CD4-positive, alpha-beta T cell treated with Interleukin-2 at 100 ng/mL for 4 hours (primary cell): ENCODE results near the gene RBM47.
"Not testable (repeated sequence)": the region's sequence is repeated elsewhere in the genome, so short reads cannot be mapped to it uniquely, and the experiment has no call there.

Source experiments
- DNase-seq: peaks from one replicate; pipeline ENCODE4 v3.0.0-alpha.2; 2020; ENCODE audit warnings: low spot score

RBM47 gene

GRCh38 chr4:40439519-40439918 is 190.1 kb downstream of the RBM47 start:
- DNase-seq: no peak

DNA sequence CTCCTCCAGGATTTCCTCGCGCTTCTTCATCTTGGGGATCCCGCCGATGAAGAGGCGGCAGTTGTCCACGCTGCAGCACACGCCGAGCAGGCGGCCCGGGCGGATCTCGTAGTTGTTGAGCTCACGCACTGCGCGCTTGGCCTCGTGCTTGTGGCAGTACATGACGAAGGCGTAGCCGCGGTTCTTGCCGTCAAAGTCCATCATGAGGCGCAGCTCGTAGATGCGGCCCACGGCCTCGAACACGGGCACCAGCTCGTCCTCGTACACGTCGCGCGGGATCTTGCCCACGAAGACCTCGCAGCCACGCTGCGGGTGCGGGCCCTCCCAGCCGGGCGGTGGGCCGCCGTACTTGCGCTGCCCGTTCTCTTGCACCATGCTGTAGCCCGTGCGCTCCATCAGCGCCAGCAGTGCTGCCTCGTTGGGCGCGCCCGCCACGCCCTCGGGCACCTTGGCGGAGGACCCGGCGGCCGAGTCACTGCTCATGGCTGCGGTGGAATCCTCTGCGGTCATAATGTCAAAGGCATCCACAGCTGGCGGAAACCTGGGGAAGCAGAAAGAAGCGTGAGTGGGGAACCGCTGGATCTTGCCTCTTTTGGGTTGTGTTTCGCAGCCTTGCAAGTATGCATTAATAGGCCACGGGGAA is 191.2 kb downstream of the RBM47 start:
- DNase-seq: no peak

GRCh38 chr4:40437741-40438383 is 191.8 kb downstream of the RBM47 start:
- DNase-seq: no peak

- DNase-seq: not testable (repeated sequence)
Measured at GRCh38 chr4:40435306-40435705, 194.4 kb downstream of the RBM47 start.

DNA sequence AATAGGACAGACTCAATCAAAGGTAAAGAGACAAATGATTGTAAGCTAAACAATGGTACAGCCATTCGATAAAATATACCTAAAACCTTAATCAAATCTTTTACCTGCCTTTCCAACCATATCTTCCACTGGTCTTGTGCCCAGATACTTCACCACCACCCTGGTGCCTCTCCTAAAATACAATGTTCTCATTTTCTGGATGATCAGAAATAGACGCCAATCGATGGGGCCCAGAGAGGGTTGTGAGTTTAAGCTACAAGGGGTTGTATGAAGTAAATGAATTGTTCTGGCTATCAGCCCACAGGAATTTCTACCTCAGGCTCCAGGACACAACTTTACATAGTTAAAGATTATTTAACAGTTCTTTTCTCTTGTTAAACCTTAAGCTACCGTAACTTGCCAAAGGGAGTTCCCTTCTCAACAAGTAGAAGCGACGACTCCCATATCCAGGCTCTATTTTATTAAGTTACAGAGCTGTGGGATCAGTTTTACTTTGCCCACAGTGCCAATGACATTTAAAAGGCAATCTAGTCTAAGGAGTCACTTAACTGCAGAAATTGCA is 195.5 kb downstream of the RBM47 start:
- no peak for DNase-seq

- DNase-seq: no peak
Measured at GRCh38 chr4:40432504-40432903, 197.2 kb downstream of the RBM47 start.

DNA sequence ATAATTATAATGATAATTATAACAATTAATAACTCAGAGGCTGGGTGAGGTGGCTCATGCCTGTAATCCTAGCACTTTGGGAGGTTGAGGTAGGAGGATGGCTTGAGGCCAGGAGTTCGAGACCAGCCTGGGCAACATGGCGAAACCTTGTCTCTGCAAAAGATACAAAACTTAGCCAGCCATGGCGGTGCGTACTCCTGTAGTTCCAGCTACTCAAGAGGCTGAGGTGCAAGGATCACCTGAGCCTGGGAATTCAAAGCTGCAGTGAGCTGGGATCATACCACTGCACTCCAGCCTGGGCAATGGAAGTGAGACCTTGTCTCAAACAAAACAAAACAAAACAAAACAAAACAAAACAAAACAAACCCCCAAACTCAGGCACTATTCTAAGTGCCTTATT is 201.8 kb downstream of the RBM47 start:
- DNase-seq: not testable (repeated sequence)

DNA sequence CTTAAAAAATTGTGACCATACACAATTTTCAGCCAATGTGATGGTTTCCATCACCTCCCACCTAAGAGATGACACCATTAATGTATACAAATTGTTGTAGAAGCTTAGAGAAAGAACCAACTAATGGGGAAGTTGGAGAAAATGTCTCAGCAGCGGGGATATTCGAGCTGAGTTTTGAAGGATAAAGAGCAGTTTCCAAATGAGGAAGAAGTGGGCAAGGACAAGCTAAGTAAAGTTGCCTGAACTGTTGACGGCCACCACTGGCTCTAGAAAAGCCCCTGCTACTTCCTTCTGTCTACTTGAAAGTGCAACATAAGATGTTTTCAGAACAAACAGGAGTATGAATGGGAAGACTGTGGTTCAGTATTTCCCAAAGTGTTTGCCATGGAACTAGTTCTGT is 202.5 kb downstream of the RBM47 start:
- DNase-seq: no peak

DNA sequence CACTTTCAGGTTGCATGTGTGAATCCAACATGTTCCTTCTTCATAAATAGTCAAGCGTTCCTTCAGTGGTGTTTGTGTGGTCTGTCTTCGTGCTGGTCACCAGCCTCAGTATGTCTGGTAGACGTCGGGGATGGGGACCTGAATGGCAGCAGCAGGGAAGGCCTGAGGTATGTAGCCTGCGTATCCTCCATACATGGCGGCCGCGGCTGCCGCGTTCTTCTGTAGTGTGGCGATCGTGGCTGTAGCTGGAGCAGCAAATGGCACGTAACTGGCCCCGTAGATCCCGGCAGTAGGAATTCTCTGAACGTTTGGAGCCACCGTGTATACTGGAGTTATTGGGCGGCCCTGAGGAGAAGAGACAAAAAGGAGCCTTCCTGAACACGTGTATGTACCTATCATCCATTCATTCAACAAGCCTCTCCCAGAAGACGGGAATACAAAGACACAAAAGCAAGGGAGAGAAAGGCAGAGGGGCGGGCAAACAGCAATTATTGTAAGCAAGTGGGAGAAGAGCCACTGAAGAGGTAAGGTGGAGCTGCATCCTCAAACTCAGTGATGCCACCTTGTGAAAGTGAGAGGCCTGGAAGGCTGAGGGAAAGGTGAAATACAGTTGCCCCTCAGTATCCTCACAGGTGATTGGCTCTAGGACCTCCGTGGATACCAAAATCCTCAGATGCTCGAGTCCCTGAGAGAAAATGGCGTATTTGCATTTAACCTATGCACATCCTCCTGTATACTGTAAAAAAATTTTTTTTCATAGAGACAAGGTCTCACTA is 203.7 kb downstream of the RBM47 start:
- no peak for DNase-seq

DNA sequence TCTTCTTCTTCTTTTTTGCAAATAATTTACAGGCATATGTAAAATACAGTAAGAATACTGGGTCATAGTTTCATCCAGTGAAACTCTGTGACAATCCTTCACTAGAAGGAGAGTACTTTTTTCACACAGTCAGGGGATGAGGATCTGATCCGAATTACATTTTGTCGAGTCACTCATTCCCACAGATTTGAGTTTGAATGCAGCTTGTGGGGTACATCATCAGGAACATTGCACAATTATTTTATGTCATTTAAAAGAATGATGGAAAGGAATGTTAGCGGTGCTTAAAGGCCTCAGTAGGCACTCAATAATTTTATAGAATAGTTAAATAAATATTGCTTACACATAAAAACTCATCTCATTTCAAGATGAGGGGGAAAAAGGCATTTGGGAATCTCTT is 205.9 kb downstream of the RBM47 start:
- no peak for DNase-seq

DNA sequence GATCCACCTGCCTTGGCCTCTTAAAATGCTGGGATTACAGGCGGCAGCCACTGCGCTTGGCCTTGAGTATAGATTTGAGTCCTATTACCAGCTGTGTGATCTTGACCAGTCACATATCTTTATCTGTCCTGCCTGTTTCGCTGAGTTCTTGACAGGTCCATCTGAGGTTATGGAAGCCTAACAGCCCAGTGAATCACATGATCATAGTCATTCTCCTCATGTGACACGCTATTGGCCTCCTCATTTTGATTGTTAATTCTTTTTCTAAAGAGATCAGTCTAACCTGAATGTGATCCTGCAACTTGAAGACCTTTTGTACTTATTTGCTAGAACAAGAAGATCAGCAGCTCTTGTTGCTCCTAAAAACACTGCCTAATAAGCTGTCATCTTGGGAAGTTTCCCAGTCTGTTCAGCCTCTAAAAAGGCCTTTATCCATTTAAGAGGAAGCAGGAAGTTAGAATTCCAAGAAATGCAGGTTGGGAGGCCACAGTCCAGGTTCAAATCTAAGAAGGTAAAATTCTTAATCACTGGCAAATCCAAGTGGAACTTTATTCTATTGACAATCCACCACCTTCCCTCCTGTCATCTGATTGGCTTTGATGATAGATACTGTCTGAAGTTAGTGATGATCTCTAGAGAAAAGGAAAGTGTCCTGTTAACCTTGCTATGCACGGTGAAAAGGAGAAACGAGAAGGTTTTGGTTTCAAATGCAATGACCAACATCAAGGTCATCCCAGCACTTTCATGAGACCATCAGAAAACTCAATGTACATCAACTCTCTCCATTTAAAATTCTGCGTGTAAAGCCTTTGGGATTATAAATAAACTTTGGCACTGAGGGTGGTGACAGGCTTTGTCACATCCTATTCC is 207.6 kb downstream of the RBM47 start:
- DNase-seq: no peak

- no peak for DNase-seq
Measured at GRCh38 chr4:40419231-40419912, 210.3 kb downstream of the RBM47 start.

GRCh38 chr4:40418430-40419230 is 211.0 kb downstream of the RBM47 start:
- DNase-seq: no peak

DNA sequence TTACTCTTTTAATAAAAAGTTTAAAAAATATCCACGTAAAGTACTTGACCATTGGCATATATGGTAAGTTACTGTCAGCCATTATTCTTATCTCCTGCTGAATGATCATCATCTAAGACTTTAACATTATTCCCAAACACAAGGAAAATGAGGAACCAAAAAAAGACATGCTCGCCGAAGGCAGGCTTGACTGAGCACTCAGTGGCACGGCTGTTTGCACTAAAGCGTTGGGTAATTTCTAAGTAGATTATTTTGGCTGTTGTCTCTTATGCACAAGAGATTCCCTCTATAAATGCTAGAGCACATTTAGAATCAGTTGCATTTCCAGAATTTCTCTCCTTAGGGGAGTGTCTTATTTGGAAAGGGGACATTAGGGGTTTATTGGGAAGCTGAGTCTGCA is 211.7 kb downstream of the RBM47 start:
- no peak for DNase-seq

DNA sequence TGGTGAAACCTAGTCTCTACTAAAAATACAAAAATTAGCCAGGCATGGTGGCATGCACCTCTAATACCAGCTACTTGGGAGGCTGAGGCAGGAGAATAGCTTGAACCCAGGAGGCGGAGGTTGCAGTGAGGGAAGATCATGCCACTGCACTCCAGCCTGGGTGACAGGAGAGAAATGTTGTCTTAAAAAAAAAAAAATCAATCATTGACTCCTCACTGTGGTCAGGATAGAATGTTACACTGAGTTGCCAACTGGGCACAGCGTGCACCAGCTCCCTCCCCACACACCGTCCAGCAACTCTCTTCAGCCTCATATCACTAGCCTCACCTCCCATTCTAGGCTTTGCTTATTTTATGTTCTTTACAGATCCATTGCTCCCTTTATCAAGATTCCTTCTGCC is 215.0 kb downstream of the RBM47 start:
- no peak for DNase-seq

DNA sequence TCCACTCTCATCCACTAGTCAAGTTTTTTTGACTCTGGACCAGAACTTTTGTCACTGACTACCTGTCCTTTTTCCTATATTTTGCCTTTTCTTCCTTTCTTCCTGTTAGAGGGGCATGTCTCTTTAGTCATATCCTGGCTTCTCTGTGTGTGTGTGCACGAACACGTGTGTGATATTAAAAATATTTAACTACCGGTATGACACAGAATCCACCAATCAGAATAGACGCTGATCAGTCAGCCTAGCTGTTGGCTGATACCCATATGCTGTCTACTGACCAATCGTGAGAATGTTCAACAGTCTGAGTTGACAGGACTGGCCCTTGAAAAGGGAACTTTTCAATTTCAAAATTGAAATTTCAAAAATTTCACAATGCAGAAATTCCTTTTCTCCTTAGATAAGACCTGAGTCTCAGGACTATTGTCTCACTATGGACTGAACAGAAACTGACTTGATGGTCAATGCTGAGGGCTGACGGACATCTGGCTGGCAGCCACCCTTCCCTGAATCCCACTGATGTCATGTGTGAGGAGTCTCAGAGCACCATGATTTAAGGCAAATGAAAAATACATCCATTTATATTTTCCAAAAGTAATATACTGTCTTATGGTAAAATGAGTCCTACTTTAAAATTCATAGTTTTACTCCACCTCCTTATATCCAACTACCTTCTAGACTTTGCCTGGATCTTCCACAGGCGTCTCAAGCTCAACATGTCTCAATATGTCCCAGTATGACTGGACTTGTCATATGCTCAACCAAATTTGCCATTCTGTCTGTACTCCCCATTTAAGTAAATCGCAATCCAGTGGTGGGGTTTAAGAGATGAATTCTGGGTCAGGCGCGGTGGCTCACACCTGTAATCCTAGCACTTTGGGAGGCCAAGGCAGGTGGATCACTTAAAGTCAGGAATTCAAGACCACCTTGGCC is 216.5 kb downstream of the RBM47 start:
- DNase-seq: no peak

DNA sequence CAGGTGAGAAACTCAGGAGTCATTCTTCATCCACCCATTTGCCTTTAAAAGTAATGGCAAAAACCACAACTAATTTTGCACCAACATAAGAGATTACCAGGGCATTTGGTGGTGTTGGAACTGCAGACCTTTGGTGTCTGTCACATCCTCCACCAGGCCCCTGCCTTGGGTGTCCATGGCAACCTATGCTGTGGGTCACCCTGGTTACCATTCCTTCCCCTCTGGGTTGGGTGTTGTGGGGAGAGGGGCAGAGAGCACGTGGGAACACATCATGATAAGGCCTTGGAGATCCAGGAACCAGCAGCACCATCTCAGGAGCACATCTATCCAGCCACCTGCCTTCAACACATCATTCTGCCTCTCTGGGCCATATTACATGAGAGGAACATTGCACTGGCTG is 217.3 kb downstream of the RBM47 start:
- DNase-seq: no peak

DNA sequence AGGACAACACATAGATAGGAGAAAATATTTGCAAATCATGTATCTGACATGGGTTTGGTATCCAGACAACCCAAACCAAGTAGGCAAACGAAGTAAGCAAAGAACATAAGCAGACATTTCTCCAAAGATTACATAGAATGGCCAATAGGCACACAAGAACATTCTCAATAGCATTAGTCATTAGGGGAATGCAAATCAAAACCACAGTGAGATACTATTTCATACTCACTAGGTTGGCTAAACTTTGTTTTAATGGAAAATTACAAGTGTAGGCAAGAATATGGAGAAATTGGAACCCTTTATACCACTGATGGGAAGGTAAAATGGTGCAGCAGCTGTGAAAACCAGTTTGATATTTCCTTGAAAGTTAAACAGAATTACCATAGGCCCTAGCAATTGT is 219.8 kb downstream of the RBM47 start:
- DNase-seq: no peak

- not testable (repeated sequence) for DNase-seq
Measured at GRCh38 chr4:40407468-40407867, 222.2 kb downstream of the RBM47 start.
